ENCODE data around the gene PLEKHN1. TPM values are rescaled to one million over a fixed set of nuclear protein-coding genes. Genes with fewer than 3 reads are reported as not detected.

The PLEKHN1 gene
- total RNA-seq, 1 experiment from 2014 or later = 7.9 TPM

GRCh38 chr1:928825-929661 lies 37.2 kb upstream of the PLEKHN1 start:
- no peak for DNase-seq (ENCODE audit: unreplicated experiment)
- no peaks in the 10 kb centered on the region for H3K4me1 Mint-ChIP-seq (ENCODE audit: insufficient read depth, unreplicated experiment)
- no peak overlapping the region for H3K27ac Mint-ChIP-seq (ENCODE audit: low read depth, unreplicated experiment)
- intact Hi-C loops (cut with micrococcal nuclease) = no loop called here
- no peaks in the 10 kb centered on the region for H3K9me3 Mint-ChIP-seq (ENCODE audit: unreplicated experiment)
- no TSS peak for BruUV-seq (replicated peaks)
- ChIA-PET POLR2A (interaction anchor here (1.2 kb wide), 1 partner anchor 8 kb away, joined by 3 read pairs; no protein-coding TSS in a partner anchor), CTCF (interaction anchor here (0.5 to 3.2 kb wide), 2 partner anchors 9 to 15 kb away, joined by 5 to 18 read pairs; no protein-coding TSS in a partner anchor)
- H3K27me3 Mint-ChIP-seq (ENCODE audit: insufficient read depth, unreplicated experiment) = peaks cover 39% of the 10 kb centered on the region
- H3K4me3 Mint-ChIP-seq (ENCODE audit: unreplicated experiment) = no peak overlapping the region
- H3K36me3 Mint-ChIP-seq (ENCODE audit: insufficient read depth, unreplicated experiment) = no peaks in the 10 kb centered on the region
- no peak for TF ChIP-seq CTCF (IDR thresholded peaks at IDR 0.05; ENCODE audit: unreplicated experiment)

- H3K9me3 Mint-ChIP-seq (ENCODE audit: unreplicated experiment) = no peaks in the 10 kb centered on the region
Measured at GRCh38 chr1:929712-930632, 36.3 kb upstream of the PLEKHN1 start.

GRCh38 chr1:930633-931138 lies 35.6 kb upstream of the PLEKHN1 start:
- no peak for DNase-seq (ENCODE audit: unreplicated experiment)
- intact Hi-C loops (cut with micrococcal nuclease) = no loop called here
- ChIA-PET CTCF (interaction anchor here (0.6 kb wide), 1 partner anchor 60 kb away, joined by 3 read pairs; no protein-coding TSS in a partner anchor), POLR2A (interaction anchor here (0.8 to 1.2 kb wide), 2 partner anchors 10 to 13 kb away, joined by 3 read pairs; no protein-coding TSS in a partner anchor)
- TF ChIP-seq CTCF (IDR thresholded peaks at IDR 0.05; ENCODE audit: unreplicated experiment) = no peak
- no TSS peak for BruUV-seq (replicated peaks)
- no peak overlapping the region for H3K4me3 Mint-ChIP-seq (ENCODE audit: unreplicated experiment)
- no peaks in the 10 kb centered on the region for H3K4me1 Mint-ChIP-seq (ENCODE audit: insufficient read depth, unreplicated experiment)
- no peaks in the 10 kb centered on the region for H3K9me3 Mint-ChIP-seq (ENCODE audit: unreplicated experiment)
- H3K27me3 Mint-ChIP-seq (ENCODE audit: insufficient read depth, unreplicated experiment) = peaks cover 53% of the 10 kb centered on the region
- no peak overlapping the region for H3K27ac Mint-ChIP-seq (ENCODE audit: low read depth, unreplicated experiment)
- no peaks in the 10 kb centered on the region for H3K36me3 Mint-ChIP-seq (ENCODE audit: insufficient read depth, unreplicated experiment)

More at GRCh38 chr1:929712-930632, 36.3 kb upstream of the PLEKHN1 start:
- no peak overlapping the region for H3K4me3 Mint-ChIP-seq (ENCODE audit: unreplicated experiment)
- BruUV-seq (replicated peaks) = no TSS peak
- ChIA-PET CTCF (interaction anchor here (3.2 kb wide), 1 partner anchor 8 kb away, joined by 18 read pairs; no protein-coding TSS in a partner anchor), POLR2A (interaction anchor here (0.8 to 1.2 kb wide), 2 partner anchors 9 to 13 kb away, joined by 3 read pairs; no protein-coding TSS in a partner anchor)
- no peak for DNase-seq (ENCODE audit: unreplicated experiment)
- TF ChIP-seq CTCF (IDR thresholded peaks at IDR 0.05; ENCODE audit: unreplicated experiment) = no peak
- peaks cover 46% of the 10 kb centered on the region for H3K27me3 Mint-ChIP-seq (ENCODE audit: insufficient read depth, unreplicated experiment)
- intact Hi-C loops (cut with micrococcal nuclease) = no loop called here
- H3K36me3 Mint-ChIP-seq (ENCODE audit: insufficient read depth, unreplicated experiment) = no peaks in the 10 kb centered on the region
- no peak overlapping the region for H3K27ac Mint-ChIP-seq (ENCODE audit: low read depth, unreplicated experiment)
- no peaks in the 10 kb centered on the region for H3K4me1 Mint-ChIP-seq (ENCODE audit: insufficient read depth, unreplicated experiment)
